ENCODE data around the gene SLC16A12.

- no peak for TF ChIP-seq CTCF (IDR thresholded peaks at IDR 0.05)
- no peak for TF ChIP-seq POLR2A (IDR thresholded peaks at IDR 0.05)
These were observed 65.9 kb downstream of the SLC16A12 start for GRCh38 chr10:89469517-89469916.
